H9 (cell line): ENCODE results near the gene PPM1H. TPM values are rescaled to one million over a fixed set of nuclear protein-coding genes. Genes with fewer than 3 reads are reported as not detected.

Experiments
- DNase-seq: peaks from one replicate; pipeline ENCODE4 v3.0.0-alpha.2; 2017
- H2AFZ ChIP-seq: one replicate; pipeline ENCODE4 v1.6.1; 2013; ENCODE audit warnings: mild to moderate bottlenecking, low read length, control low read depth, moderate library complexity
- H2AK5ac ChIP-seq: 2 replicates; pipeline ENCODE4 v1.6.1; 2013; ENCODE audit warnings: low read length, control low read depth, mixed read lengths; ENCODE audit not compliant: insufficient read length
- H2BK120ac ChIP-seq: one replicate; pipeline ENCODE4 v1.6.1; 2013; ENCODE audit warnings: low read depth, mild to moderate bottlenecking, low read length, control low read depth, inconsistent platforms; ENCODE audit not compliant: poor library complexity, severe bottlenecking
- H2BK12ac ChIP-seq: 2 replicates; pipeline ENCODE4 v1.6.1; 2013; ENCODE audit warnings: low read length, control low read depth, mixed read lengths, low read depth; ENCODE audit not compliant: insufficient read length
- H2BK15ac ChIP-seq: 2 replicates; pipeline ENCODE4 v1.6.1; 2013; ENCODE audit warnings: low read depth, low read length, control low read depth
- H2BK20ac ChIP-seq: one replicate; pipeline ENCODE4 v1.6.1; 2013; ENCODE audit warnings: low read depth, mild to moderate bottlenecking, low read length, control low read depth, inconsistent platforms; ENCODE audit not compliant: poor library complexity, severe bottlenecking
- H2BK5ac ChIP-seq: 2 replicates; pipeline ENCODE4 v1.6.1; 2013; ENCODE audit warnings: low read length, control low read depth, mixed read lengths; ENCODE audit not compliant: insufficient read length
- H3K14ac ChIP-seq: 2 replicates; pipeline ENCODE4 v1.6.1; 2013; ENCODE audit warnings: low read length, control low read depth; ENCODE audit not compliant: insufficient read depth
- H3K18ac ChIP-seq: 2 replicates; pipeline ENCODE4 v1.6.1; 2013; ENCODE audit warnings: low read depth, mild to moderate bottlenecking, mixed read lengths, low read length, control low read depth; ENCODE audit not compliant: insufficient read length
- H3K23ac ChIP-seq: 2 replicates; pipeline ENCODE4 v1.6.1; 2013; ENCODE audit warnings: low read length, control low read depth, mixed read lengths, low read depth; ENCODE audit not compliant: insufficient read length
- H3K23me2 ChIP-seq: 2 replicates; pipeline ENCODE4 v1.6.1; 2013; ENCODE audit warnings: low read depth, mild to moderate bottlenecking, mixed read lengths, low read length, control low read depth; ENCODE audit not compliant: insufficient read length, poor library complexity, severe bottlenecking
- H3K27ac ChIP-seq: 2 replicates; pipeline ENCODE4 v1.5.1; 2013; ENCODE audit warnings: low read length, control low read depth, mixed read lengths, low read depth; ENCODE audit not compliant: insufficient read length
- H3K27me3 ChIP-seq: 2 replicates; pipeline ENCODE4 v1.6.1; 2013; ENCODE audit warnings: low read length, control low read depth, inconsistent platforms; ENCODE audit not compliant: insufficient read depth
- H3K4ac ChIP-seq: 2 replicates; pipeline ENCODE4 v1.6.1; 2013; ENCODE audit warnings: low read depth, mild to moderate bottlenecking, control low read depth, inconsistent platforms, low read length, moderate library complexity
- H3K4me1 ChIP-seq: 2 replicates; pipeline ENCODE4 v1.6.1; 2013; ENCODE audit warnings: low read length, control low read depth, inconsistent platforms; ENCODE audit not compliant: insufficient read depth
- H3K4me2 ChIP-seq: 2 replicates; pipeline ENCODE4 v1.6.1; 2013; ENCODE audit warnings: low read length, control low read depth, mixed read lengths; ENCODE audit not compliant: insufficient read length, insufficient read depth
- H3K56ac ChIP-seq: 2 replicates; pipeline ENCODE4 v1.6.1; 2013; ENCODE audit warnings: low read depth, mild to moderate bottlenecking, mixed read lengths, low read length, control low read depth; ENCODE audit not compliant: insufficient read length
- H3K79me1 ChIP-seq: 2 replicates; pipeline ENCODE4 v1.6.1; 2013; ENCODE audit warnings: low read depth, mild to moderate bottlenecking, moderate library complexity, low read length, control low read depth, inconsistent platforms; ENCODE audit not compliant: insufficient read depth, poor library complexity, severe bottlenecking
- H3K79me2 ChIP-seq: 2 replicates; pipeline ENCODE4 v1.6.1; 2013; ENCODE audit warnings: low read length, control low read depth, inconsistent platforms; ENCODE audit not compliant: insufficient read depth
- H3K9ac ChIP-seq: 2 replicates; pipeline ENCODE4 v1.6.1; 2013; ENCODE audit warnings: low read length, control low read depth, mixed read lengths; ENCODE audit not compliant: insufficient read length; ENCODE audit errors: extremely low read depth
- H3K9me3 ChIP-seq: one replicate; pipeline ENCODE4 v1.6.1; 2013; ENCODE audit warnings: low read depth, low read length, inconsistent platforms; ENCODE audit not compliant: control insufficient read depth
- H3T11ph ChIP-seq: one replicate; pipeline ENCODE4 v1.6.1; 2013; ENCODE audit warnings: mild to moderate bottlenecking, low read length, control low read depth, inconsistent platforms
- H4K20me1 ChIP-seq: one replicate; pipeline ENCODE4 v1.6.1; 2013; ENCODE audit not compliant: control insufficient read depth, insufficient read length, insufficient read depth
- H4K5ac ChIP-seq: 2 replicates; pipeline ENCODE4 v1.6.1; 2013; ENCODE audit warnings: low read depth, mild to moderate bottlenecking, mixed read lengths, low read length, control low read depth; ENCODE audit not compliant: insufficient read length
- H4K8ac ChIP-seq: replicated peaks from 2 replicates; pipeline ENCODE4 v1.6.1; 2013; ENCODE audit warnings: low read length, control low read depth, mixed read lengths, low read depth; ENCODE audit not compliant: insufficient read length
- H4K91ac ChIP-seq: 2 replicates; pipeline ENCODE4 v1.6.1; 2013; ENCODE audit warnings: low read depth, mild to moderate bottlenecking, moderate library complexity, mixed read lengths, low read length, control low read depth; ENCODE audit not compliant: insufficient read length
- H3K27ac Mint-ChIP-seq, 3 experiments: 2 replicates in 2 of 3; 3 replicates in 1 of 3; pipeline ENCODE4 v1.8.0; 2020 to 2021; ENCODE audit warnings: mixed read lengths in 3 of 3, mild to moderate bottlenecking in 1 of 3, moderate library complexity in 1 of 3
- H3K27me3 Mint-ChIP-seq: 2 replicates; pipeline ENCODE4 v1.8.0; 2021; ENCODE audit warnings: low read depth, mild to moderate bottlenecking, moderate library complexity, mixed read lengths
- H3K36me3 Mint-ChIP-seq, 3 experiments: 2 replicates in 2 of 3; 3 replicates in 1 of 3; pipeline ENCODE4 v1.8.0; 2020 to 2021; ENCODE audit warnings: low read depth in 3 of 3, mixed read lengths in 3 of 3; ENCODE audit not compliant: insufficient read depth in 1 of 3
- H3K4me1 Mint-ChIP-seq, 2 experiments: 2 replicates each; pipeline ENCODE4 v1.8.0; 2020; ENCODE audit warnings: mixed read lengths in 2 of 2
- H3K4me3 Mint-ChIP-seq, 2 experiments: 2 replicates in 1 of 2; 3 replicates in 1 of 2; pipeline ENCODE4 v1.8.0; 2020 to 2021; ENCODE audit warnings: mild to moderate bottlenecking in 2 of 2, mixed read lengths in 2 of 2, moderate library complexity in 1 of 2
- H3K9me3 Mint-ChIP-seq, 2 experiments: 2 replicates in 1 of 2; 3 replicates in 1 of 2; pipeline ENCODE4 v1.8.0; 2020; ENCODE audit warnings: mild to moderate bottlenecking in 2 of 2, mixed read lengths in 2 of 2, moderate library complexity in 1 of 2
- WGBS: extraction: QIAGEN DNeasy Blood & Tissue Kit; methylation state at CpG from one replicate; pipeline ENCODE4 v1.1.7; 2013; ENCODE audit warnings: missing lambda C conversion rate, low lambda C conversion rate, mixed read lengths; ENCODE audit not compliant: insufficient read length; ENCODE audit errors: extremely low coverage; 5-methylcytosine and 5-hydroxymethylcytosine counted together
- total RNA-seq: library from RNA; stranded (reverse); gene quantifications from 2 replicates; pipeline ENCODE4 v1.2.1, GENCODE V29; 2021
- TF ChIP-seq, protein P1 (sequence below): fragments of 200-600 bp; sonication (generic); conservative IDR thresholded peaks from 3 replicates; pipeline ENCODE4 v1.8.0; 2021; ENCODE audit warnings: antibody characterized with exemption, mild to moderate bottlenecking

Gene PPM1H
- total RNA-seq, 1 experiment from 2014 or later: 22.1 TPM

GRCh38 chr12:62860501-62861411, 74.2 kb downstream of the PPM1H start:
- no peak overlapping the region for H4K8ac ChIP-seq
- no peak for DNase-seq
- no peaks in the 10 kb centered on the region for H3K9me3 Mint-ChIP-seq
- H4K20me1 ChIP-seq: no peaks in the 10 kb centered on the region
- peaks cover 20% of the 10 kb centered on the region; the same call in 1 of the 2 replicates for H3K4me1 ChIP-seq
- peaks cover 41 to 43% of the 10 kb centered on the region in 2 experiments for H3K4me1 Mint-ChIP-seq
- no peaks in the 10 kb centered on the region for H3K9me3 ChIP-seq
- no peak overlapping the region for H3K18ac ChIP-seq
- H3K27me3 ChIP-seq: no peaks in the 10 kb centered on the region
- WGBS: no CpG with 5 or more reads among the region's 10 CpGs
- no peak overlapping the region for H4K91ac ChIP-seq
- no peak overlapping the region for H3K9ac ChIP-seq
- no peak overlapping the region for H3K23ac ChIP-seq
- no peak overlapping the region for H3K27ac Mint-ChIP-seq
- no peak overlapping the region for H2BK5ac ChIP-seq
- peaks cover 4% of the 10 kb centered on the region for H3K27me3 Mint-ChIP-seq
- no peak overlapping the region for H2AFZ ChIP-seq
- no peaks in the 10 kb centered on the region for H3K36me3 Mint-ChIP-seq
- H3T11ph ChIP-seq: no peak overlapping the region
- H2BK120ac ChIP-seq: no peak overlapping the region
- H3K79me1 ChIP-seq: no peaks in the 10 kb centered on the region
- H3K27ac ChIP-seq: no peak overlapping the region
- no peak overlapping the region for H4K5ac ChIP-seq
- no peak overlapping the region for H3K4me2 ChIP-seq
- H3K56ac ChIP-seq: no peak overlapping the region
- H3K4ac ChIP-seq: no peak overlapping the region
- no peak overlapping the region for H2AK5ac ChIP-seq
- TF ChIP-seq, protein P1, sequence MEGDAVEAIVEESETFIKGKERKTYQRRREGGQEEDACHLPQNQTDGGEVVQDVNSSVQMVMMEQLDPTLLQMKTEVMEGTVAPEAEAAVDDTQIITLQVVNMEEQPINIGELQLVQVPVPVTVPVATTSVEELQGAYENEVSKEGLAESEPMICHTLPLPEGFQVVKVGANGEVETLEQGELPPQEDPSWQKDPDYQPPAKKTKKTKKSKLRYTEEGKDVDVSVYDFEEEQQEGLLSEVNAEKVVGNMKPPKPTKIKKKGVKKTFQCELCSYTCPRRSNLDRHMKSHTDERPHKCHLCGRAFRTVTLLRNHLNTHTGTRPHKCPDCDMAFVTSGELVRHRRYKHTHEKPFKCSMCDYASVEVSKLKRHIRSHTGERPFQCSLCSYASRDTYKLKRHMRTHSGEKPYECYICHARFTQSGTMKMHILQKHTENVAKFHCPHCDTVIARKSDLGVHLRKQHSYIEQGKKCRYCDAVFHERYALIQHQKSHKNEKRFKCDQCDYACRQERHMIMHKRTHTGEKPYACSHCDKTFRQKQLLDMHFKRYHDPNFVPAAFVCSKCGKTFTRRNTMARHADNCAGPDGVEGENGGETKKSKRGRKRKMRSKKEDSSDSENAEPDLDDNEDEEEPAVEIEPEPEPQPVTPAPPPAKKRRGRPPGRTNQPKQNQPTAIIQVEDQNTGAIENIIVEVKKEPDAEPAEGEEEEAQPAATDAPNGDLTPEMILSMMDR: no peak
- no peaks in the 10 kb centered on the region for H3K23me2 ChIP-seq
- H2BK12ac ChIP-seq: no peak overlapping the region
- no peak overlapping the region for H2BK20ac ChIP-seq
- no peaks in the 10 kb centered on the region; the same call in 1 of the 2 replicates for H3K79me2 ChIP-seq
- H2BK15ac ChIP-seq: no peak overlapping the region
- no peak overlapping the region for H3K4me3 Mint-ChIP-seq
- no peak overlapping the region for H3K14ac ChIP-seq
